MM.1S (cell line): ENCODE results near the gene AUTS2.

ENCODE experiments used
- DNase-seq: peaks from one replicate; pipeline ENCODE4 v3.0.0-alpha.2; 2015
- H2AFZ ChIP-seq: fragments of 300-600 bp; sonication (generic); 2 replicates; pipeline ENCODE4 v1.6.0; 2016; ENCODE audit warnings: antibody characterized with exemption, low read length
- H3F3A ChIP-seq: fragments of 300-600 bp; sonication (generic); 2 replicates; pipeline ENCODE4 v1.6.1; 2016; ENCODE audit warnings: mild to moderate bottlenecking, antibody characterized with exemption, low read length, moderate library complexity, mixed read lengths; ENCODE audit not compliant: insufficient read depth
- H3K27ac ChIP-seq: fragments of 300-600 bp; sonication (generic); 2 replicates; pipeline ENCODE4 v1.5.1; 2016; ENCODE audit warnings: mild to moderate bottlenecking, low read length
- H3K27me3 ChIP-seq: fragments of 300-600 bp; sonication (generic); replicated peaks from 2 replicates; pipeline ENCODE4 v1.6.0; 2016; ENCODE audit warnings: low read length; ENCODE audit not compliant: insufficient read depth
- H3K36me3 ChIP-seq: fragments of 300-600 bp; sonication (generic); replicated peaks from 2 replicates; pipeline ENCODE4 v1.6.1; 2016; ENCODE audit warnings: mild to moderate bottlenecking, low read length, mixed read lengths; ENCODE audit not compliant: insufficient read depth
- H3K4me1 ChIP-seq: fragments of 300-600 bp; sonication (generic); 2 replicates; pipeline ENCODE4 v1.6.1; 2016; ENCODE audit warnings: low read length, mixed read lengths
- H3K4me2 ChIP-seq: fragments of 300-600 bp; sonication (generic); 2 replicates; pipeline ENCODE4 v1.6.0; 2016; ENCODE audit warnings: low read depth, low read length
- H3K4me3 ChIP-seq: fragments of 300-600 bp; sonication (generic); 2 replicates; pipeline ENCODE4 v1.5.1; 2016; ENCODE audit warnings: low read length, mixed read lengths
- H3K79me2 ChIP-seq: fragments of 300-600 bp; sonication (generic); 2 replicates; pipeline ENCODE4 v1.6.1; 2016; ENCODE audit warnings: mixed run types, low read length, mixed read lengths
- H3K9ac ChIP-seq: fragments of 300-600 bp; sonication (generic); 2 replicates; pipeline ENCODE4 v1.6.1; 2016; ENCODE audit warnings: low read length, mixed read lengths
- H3K9me2 ChIP-seq: fragments of 300-600 bp; sonication (generic); replicated peaks from 2 replicates; pipeline ENCODE4 v1.6.1; 2016; ENCODE audit warnings: mild to moderate bottlenecking, low read length, mixed read lengths; ENCODE audit not compliant: insufficient read depth
- H3K9me3 ChIP-seq: fragments of 300-600 bp; sonication (generic); replicated peaks from 2 replicates; pipeline ENCODE4 v1.6.1; 2016; ENCODE audit warnings: mild to moderate bottlenecking, low read length, mixed read lengths; ENCODE audit not compliant: insufficient read depth
- H4K20me1 ChIP-seq: fragments of 300-600 bp; sonication (generic); 2 replicates; pipeline ENCODE4 v1.6.1; 2016; ENCODE audit warnings: mild to moderate bottlenecking, low read length, moderate library complexity, mixed read lengths; ENCODE audit not compliant: insufficient read depth
- CTCF ChIP-seq: fragments of 300-600 bp; sonication (generic); IDR thresholded peaks from 2 replicates; pipeline ENCODE4 v1.5.1; 2016; ENCODE audit warnings: antibody characterized with exemption, low read length, mixed read lengths
- EZH2 ChIP-seq: fragments of 300-600 bp; sonication (generic); optimal IDR thresholded peaks from 2 replicates; pipeline ENCODE3; 2017; ENCODE audit warnings: low read depth, mild to moderate bottlenecking, antibody characterized with exemption, low read length, mixed read lengths
- EZH2phosphoT487 ChIP-seq: fragments of 300-600 bp; sonication (generic); IDR thresholded peaks from 2 replicates; pipeline ENCODE4 v1.6.1; 2018; ENCODE audit warnings: antibody characterized with exemption, low read length

AUTS2 gene

GRCh38 chr7:70156057-70156456 lies 557.8 kb downstream of the AUTS2 start:
- TF ChIP-seq EZH2phosphoT487 = no peak
- no peak for TF ChIP-seq EZH2
- TF ChIP-seq CTCF = no peak

DNA sequence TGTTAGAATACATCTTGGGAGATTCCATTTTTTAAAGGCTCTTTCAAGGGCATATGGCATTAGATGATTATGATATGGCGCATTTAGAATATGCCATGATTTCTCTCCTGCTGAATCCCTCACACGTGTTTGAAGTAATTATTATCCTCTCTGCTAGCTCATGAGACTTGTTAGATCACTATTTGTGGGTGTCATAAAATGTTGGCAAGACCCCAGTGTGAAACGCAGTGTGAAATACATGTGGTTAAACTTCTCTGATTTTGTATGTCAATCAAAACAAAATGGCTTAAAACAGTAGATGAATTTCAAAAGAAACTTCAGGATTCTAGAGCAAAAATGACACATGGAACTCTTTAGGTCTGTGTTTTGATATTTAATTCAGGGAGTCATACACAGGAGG lies 560.8 kb downstream of the AUTS2 start:
- H3K9ac ChIP-seq = no peak overlapping the region
- H3K27me3 ChIP-seq = no peaks in the 10 kb centered on the region
- H3K27ac ChIP-seq = no peak overlapping the region
- H3K9me3 ChIP-seq = no peaks in the 10 kb centered on the region
- no peaks in the 10 kb centered on the region for H3K4me1 ChIP-seq
- DNase-seq = no peak
- H3K36me3 ChIP-seq = no peaks in the 10 kb centered on the region
- TF ChIP-seq CTCF (no peak), EZH2phosphoT487 (no peak), EZH2 (no peak)
- H2AFZ ChIP-seq = no peak overlapping the region
- no peaks in the 10 kb centered on the region for H3K79me2 ChIP-seq
- H3K9me2 ChIP-seq = no peaks in the 10 kb centered on the region
- H3K4me2 ChIP-seq = no peak overlapping the region
- no peak overlapping the region for H3K4me3 ChIP-seq
- no peaks in the 10 kb centered on the region for H4K20me1 ChIP-seq
- no peaks in the 10 kb centered on the region for H3F3A ChIP-seq

More at GRCh38 chr7:70156057-70156456, 557.8 kb downstream of the AUTS2 start:
- H3K36me3 ChIP-seq = no peaks in the 10 kb centered on the region
- no peaks in the 10 kb centered on the region for H4K20me1 ChIP-seq
- H3K27me3 ChIP-seq = no peaks in the 10 kb centered on the region
- no peak overlapping the region for H3K4me2 ChIP-seq
- H3K27ac ChIP-seq = no peak overlapping the region
- H2AFZ ChIP-seq = no peak overlapping the region
- H3K79me2 ChIP-seq = no peaks in the 10 kb centered on the region
- H3K9ac ChIP-seq = no peak overlapping the region
- H3F3A ChIP-seq = no peaks in the 10 kb centered on the region
- no peak for DNase-seq
- no peak overlapping the region for H3K4me3 ChIP-seq
- no peaks in the 10 kb centered on the region for H3K9me2 ChIP-seq
- no peaks in the 10 kb centered on the region for H3K4me1 ChIP-seq
- no peaks in the 10 kb centered on the region for H3K9me3 ChIP-seq

GRCh38 chr7:70165477-70166170 lies 567.3 kb downstream of the AUTS2 start:
- Histone ChIP-seq H3K27me3 (no peaks in the 10 kb centered on the region), H3K9me3 (no peaks in the 10 kb centered on the region), H3K4me3 (no peak overlapping the region), H4K20me1 (no peaks in the 10 kb centered on the region), H3K4me2 (no peak overlapping the region), H3K27ac (no peak overlapping the region), H3K79me2 (no peaks in the 10 kb centered on the region), H2AFZ (no peak overlapping the region), H3K9me2 (no peaks in the 10 kb centered on the region), H3K36me3 (no peaks in the 10 kb centered on the region), H3F3A (no peaks in the 10 kb centered on the region), H3K9ac (no peak overlapping the region), H3K4me1 (no peaks in the 10 kb centered on the region)
- DNase-seq = no peak
- no peak for TF ChIP-seq EZH2
- no peak for TF ChIP-seq CTCF
- no peak for TF ChIP-seq EZH2phosphoT487
